Measurements from ENCODE around the gene PLCD1.
A peak's percentile ranks its signal among the peaks of the same experiment; 100 is the strongest.
"Not testable (repeated sequence)": the region's sequence is repeated elsewhere in the genome, so short reads cannot be mapped to it uniquely, and the experiment has no call there.

The PLCD1 gene

DNA sequence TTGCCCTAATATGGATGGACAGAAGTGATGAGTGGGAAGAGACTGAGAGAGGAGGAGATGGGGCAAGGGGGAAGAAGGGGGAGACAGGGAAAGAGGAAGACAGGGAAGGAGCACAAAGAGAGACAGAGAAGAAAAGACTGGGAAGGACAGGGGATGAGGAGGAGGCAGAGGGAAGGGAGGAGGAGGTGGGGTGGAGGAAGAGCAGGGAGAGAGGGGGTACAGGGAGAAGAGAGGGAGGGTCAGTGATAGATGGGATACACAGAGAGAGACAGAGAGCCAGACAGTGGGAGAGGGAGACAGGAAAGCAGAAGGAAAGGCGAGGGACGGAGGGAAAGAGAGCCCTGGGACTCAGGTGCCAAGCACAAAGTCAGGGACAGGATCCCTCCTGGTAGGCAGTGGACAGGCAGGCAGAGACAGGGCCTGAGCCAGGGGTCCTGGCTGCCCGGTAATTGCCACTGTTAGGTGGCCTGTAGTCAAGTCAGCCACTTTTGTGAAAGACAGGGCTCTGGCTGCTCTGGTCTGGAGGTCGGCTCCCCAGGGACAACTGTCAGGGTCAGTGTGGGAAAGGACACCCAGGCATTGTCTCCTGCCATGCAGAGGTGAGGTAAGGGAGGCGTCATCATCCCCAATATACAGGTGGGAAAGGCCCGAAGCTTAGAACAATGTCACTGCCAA is 29.1 kb downstream of the PLCD1 start:
- ATAC-seq (no peak), DNase-seq (no peak)

GRCh38 chr3:37999836-38000235 is 29.6 kb downstream of the PLCD1 start:
- no peak for ATAC-seq
- DNase-seq = no peak

DNA sequence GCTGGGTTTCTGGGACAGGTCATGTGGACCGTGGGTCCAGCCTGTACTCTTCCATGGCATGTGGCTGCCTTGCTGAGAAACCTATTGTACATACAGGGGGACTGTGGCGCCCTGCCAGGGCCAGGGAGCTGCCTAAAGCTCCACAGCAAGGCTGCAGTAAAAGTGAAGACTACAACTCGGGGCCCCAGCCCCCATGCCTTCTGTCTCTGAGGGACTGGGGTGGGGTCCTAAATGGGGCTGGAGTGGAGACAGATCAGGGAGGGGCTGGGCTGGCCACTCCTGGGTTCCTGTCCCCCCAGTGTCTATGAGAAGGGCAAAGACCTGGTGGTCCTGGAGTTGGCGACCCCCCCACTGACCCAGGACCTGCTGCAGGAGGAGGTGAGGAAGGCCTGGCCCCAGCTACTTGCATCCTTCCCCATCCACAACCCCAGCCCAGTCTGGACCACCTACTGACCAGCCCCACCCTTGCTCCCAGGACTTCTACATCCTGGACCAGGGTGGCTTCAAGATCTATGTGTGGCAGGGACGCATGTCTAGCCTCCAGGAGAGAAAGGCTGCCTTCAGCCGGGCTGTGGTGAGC is 31.6 kb downstream of the PLCD1 start:
- ATAC-seq = no peak
- no peak for DNase-seq

- ATAC-seq (no peak), DNase-seq (no peak)
Measured at GRCh38 chr3:37997342-37997741, 32.1 kb downstream of the PLCD1 start.

DNA sequence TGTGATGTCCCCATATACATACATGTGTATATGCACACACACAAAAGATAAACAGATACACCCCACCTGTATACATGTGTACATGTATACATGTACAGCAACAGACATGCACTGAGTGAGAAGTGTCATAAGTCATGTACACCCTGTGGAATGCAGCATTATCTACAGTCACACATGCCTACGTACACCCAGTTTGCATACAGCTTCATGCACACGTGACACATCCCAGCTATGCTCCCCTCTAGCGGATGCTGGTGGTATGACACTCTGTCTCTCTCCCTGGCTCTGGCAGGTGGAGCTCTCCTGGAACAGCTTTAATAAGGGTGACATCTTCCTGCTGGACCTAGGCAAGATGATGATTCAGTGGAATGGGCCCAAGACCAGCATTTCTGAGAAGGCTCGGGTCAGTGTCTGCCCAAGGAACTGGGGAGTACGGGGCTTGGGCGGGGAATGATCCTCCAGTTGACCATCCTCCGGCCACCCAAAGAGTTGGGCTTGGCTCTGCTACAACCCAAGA is 32.6 kb downstream of the PLCD1 start:
- DNase-seq (peak; percentile 83), ATAC-seq (peak; percentile 37)

- no peak for DNase-seq
Measured at GRCh38 chr3:37995652-37996641, 33.5 kb downstream of the PLCD1 start.

DNA sequence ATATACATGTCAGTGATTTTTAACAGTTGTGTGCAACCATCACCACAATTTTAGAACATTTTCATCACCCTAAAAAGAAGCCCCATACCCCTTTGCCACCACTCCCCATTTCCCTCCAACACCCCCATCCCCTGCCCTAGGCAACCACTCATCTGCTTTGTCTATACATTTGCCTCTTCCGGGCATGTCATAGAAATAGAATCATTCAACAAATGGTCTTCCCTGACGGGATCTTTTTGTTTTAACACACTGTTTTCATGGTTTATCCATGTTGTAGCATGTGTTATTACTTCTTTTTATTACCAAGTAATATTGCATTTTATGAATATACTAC is 34.8 kb downstream of the PLCD1 start:
- no peak for DNase-seq
- no peak for ATAC-seq

More at GRCh38 chr3:37995652-37996641, 33.5 kb downstream of the PLCD1 start:
- ATAC-seq = no peak

GRCh38 chr3:37993820-37994638 is 35.4 kb downstream of the PLCD1 start:
- peak; percentile 75 for ATAC-seq
- DNase-seq = peak; percentile 83

DNA sequence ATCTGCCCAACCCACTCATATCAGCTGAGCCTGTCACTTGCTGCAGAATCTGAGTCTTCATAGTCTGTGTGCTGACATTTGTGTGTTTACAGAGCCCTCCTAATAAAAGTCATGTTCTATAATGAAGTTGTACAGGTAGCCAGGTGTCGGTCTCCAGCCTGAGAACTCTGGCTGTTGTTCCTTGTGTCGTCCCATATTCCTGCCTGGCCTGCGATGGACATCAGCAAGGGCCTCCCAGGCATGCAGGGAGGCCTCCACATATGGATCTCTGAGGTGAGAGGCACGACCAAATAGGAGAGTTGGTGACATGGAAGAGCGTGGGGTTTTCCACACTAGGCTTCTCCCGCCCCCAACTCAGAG is 36.0 kb downstream of the PLCD1 start:
- ATAC-seq (no peak), DNase-seq (no peak)

GRCh38 chr3:37993067-37993455 is 36.4 kb downstream of the PLCD1 start:
- ATAC-seq (no peak), DNase-seq (no peak)

DNA sequence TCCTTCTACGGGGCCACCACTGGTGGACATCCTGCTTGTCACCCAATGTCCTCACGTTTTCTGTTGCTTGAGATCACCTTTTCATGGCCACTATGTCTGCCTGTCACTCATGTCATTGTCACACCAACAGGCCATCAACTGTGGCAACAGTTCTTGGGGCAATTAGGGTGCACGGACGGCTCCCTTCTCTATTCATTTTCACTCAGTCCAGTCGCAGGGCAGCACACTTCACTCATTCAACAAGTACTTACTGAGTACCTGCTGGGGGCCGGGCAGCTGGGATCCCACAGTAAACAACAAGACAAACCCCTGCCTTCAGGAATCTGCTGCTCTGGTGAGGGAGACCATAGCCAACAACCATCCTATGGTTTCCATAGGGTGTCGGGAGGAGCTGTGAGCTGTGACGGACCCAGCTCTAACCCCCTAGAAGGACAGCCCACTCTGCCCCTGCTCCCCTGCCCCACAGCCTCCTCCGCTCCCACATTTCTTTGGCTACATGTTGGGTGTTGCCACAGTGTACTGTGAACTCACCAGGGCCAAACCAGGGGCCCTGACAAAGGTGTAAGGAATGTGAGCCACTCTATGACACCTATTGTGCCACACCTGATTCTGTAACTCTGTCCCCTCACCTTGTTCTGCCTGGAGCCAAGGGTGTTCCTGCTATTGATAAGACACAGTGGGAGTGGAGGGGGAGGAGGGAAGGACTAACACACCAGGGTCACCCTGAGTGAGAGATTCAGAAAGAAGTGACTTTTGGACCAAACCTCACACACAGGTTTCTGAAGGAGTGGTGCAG is 37.0 kb downstream of the PLCD1 start:
- DNase-seq (no peak), ATAC-seq (no peak)

DNA sequence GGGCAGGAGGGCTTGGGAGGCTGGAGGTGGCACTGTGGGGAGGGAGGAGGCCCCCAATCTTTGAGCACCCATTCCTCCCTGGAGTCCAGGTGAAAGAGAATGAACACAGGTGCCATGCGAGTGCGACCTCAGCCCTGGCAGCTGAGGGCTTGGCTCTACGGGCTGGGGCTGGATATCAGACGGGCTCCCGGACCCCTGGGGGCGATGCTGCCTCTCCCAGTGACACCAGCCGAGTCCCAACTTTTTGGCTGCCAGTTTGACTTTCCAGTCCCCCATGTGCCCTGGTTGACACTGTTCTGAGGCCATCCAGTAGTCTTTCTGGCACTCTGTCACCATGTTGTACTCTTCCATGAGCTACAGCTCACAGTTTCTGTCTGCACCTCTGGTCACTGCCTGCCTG is 37.6 kb downstream of the PLCD1 start:
- ATAC-seq (no peak), DNase-seq (no peak)

GRCh38 chr3:37991109-37991508 is 38.3 kb downstream of the PLCD1 start:
- no peak for ATAC-seq
- DNase-seq = no peak

GRCh38 chr3:37990527-37990926 is 38.9 kb downstream of the PLCD1 start, which contains the start of gene VILL:
TSS of gene VILL (plus strand) at chr3:37990786. CDS start at chr3:37993673, 2,887 bp downstream.
- DNase-seq = no peak
- ATAC-seq = no peak

GRCh38 chr3:37989821-37990480 is 39.5 kb downstream of the PLCD1 start:
- DNase-seq = no peak
- ATAC-seq = no peak

GRCh38 chr3:37988931-37989525 is 40.4 kb downstream of the PLCD1 start:
- DNase-seq (no peak), ATAC-seq (no peak)

- ATAC-seq = not testable (repeated sequence)
Measured at GRCh38 chr3:37988376-37988775, 41.1 kb downstream of the PLCD1 start.

GRCh38 chr3:37987751-37988179 is 41.7 kb downstream of the PLCD1 start:
- ATAC-seq (no peak), DNase-seq (no peak)

More at GRCh38 chr3:37988376-37988775, 41.1 kb downstream of the PLCD1 start:
- not testable (repeated sequence) for DNase-seq

GRCh38 chr3:37987315-37987697 is 42.1 kb downstream of the PLCD1 start:
- ATAC-seq = no peak
- no peak for DNase-seq
